Glutamatergic neuron (in vitro differentiated cells): Measurements from ENCODE around the gene PHACTR2. TPM values are rescaled to one million over a fixed set of nuclear protein-coding genes. Genes with fewer than 3 reads are reported as not detected.

Experiments used
- DNase-seq: peaks from one replicate; pipeline ENCODE4 v3.0.0; 2022
- H3K27ac Mint-ChIP-seq: one replicate; pipeline ENCODE4 v1.8.0; 2020; ENCODE audit warnings: mild to moderate bottlenecking, mixed read lengths, inconsistent platforms; ENCODE audit not compliant: unreplicated experiment
- H3K27me3 Mint-ChIP-seq: one replicate; pipeline ENCODE4 v1.8.0; 2020; ENCODE audit warnings: mild to moderate bottlenecking, moderate library complexity, mixed read lengths, inconsistent platforms; ENCODE audit not compliant: unreplicated experiment
- H3K36me3 Mint-ChIP-seq: one replicate; pipeline ENCODE4 v1.8.0; 2020; ENCODE audit warnings: mild to moderate bottlenecking, mixed read lengths, inconsistent platforms; ENCODE audit not compliant: unreplicated experiment
- H3K4me1 Mint-ChIP-seq: one replicate; pipeline ENCODE4 v1.8.0; 2020; ENCODE audit warnings: mild to moderate bottlenecking, low read depth, mixed read lengths, inconsistent platforms; ENCODE audit not compliant: unreplicated experiment
- H3K4me3 Mint-ChIP-seq: one replicate; pipeline ENCODE4 v1.8.0; 2020; ENCODE audit warnings: mild to moderate bottlenecking, mixed read lengths, inconsistent platforms; ENCODE audit not compliant: unreplicated experiment
- H3K9me3 Mint-ChIP-seq: one replicate; pipeline ENCODE4 v1.8.0; 2020; ENCODE audit warnings: mild to moderate bottlenecking, moderate library complexity, mixed read lengths, inconsistent platforms; ENCODE audit not compliant: unreplicated experiment
- total RNA-seq: library from RNA; stranded (reverse); fragmentation: NEBNext Ultra II Directional; extraction: Animal tissue kit (Norgen Biotek cat#: 25700); gene quantifications from one replicate; pipeline ENCODE4 v1.2.1, GENCODE V29; 2021; ENCODE audit not compliant: unreplicated experiment
- TF ChIP-seq, protein P1 (sequence below): fragments of 200-600 bp; sonication (generic); IDR thresholded peaks from one replicate; pipeline ENCODE4 v1.5.0; 2021; ENCODE audit not compliant: partially characterized antibody, unreplicated experiment

PHACTR2 gene
- total RNA-seq, 1 donor from 2014 or later = 9.7 TPM

DNA sequence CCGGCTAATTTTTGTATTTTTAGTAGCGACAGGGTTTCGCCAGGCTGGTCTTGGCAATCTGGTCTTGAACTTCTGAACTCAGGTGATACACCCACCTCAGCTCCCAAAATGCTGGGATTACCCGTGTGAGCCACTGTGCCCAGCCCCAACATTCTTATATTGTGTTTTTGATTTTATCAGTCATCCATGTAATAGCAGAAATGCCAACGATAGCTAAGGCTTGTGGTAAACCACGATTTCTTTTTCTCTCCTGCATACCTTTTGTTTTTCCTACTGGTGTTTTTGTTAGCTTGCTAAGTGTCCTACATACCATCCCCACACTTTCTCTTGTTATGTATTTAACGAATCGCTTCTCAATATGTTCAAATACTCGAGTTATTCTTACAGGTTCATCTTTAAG, 12.1 kb downstream of the PHACTR2 start:
- H3K27ac Mint-ChIP-seq = no peak overlapping the region
- TF ChIP-seq, protein P1, sequence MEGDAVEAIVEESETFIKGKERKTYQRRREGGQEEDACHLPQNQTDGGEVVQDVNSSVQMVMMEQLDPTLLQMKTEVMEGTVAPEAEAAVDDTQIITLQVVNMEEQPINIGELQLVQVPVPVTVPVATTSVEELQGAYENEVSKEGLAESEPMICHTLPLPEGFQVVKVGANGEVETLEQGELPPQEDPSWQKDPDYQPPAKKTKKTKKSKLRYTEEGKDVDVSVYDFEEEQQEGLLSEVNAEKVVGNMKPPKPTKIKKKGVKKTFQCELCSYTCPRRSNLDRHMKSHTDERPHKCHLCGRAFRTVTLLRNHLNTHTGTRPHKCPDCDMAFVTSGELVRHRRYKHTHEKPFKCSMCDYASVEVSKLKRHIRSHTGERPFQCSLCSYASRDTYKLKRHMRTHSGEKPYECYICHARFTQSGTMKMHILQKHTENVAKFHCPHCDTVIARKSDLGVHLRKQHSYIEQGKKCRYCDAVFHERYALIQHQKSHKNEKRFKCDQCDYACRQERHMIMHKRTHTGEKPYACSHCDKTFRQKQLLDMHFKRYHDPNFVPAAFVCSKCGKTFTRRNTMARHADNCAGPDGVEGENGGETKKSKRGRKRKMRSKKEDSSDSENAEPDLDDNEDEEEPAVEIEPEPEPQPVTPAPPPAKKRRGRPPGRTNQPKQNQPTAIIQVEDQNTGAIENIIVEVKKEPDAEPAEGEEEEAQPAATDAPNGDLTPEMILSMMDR = no peak
- H3K9me3 Mint-ChIP-seq = no peaks in the 10 kb centered on the region
- H3K4me3 Mint-ChIP-seq = no peak overlapping the region
- H3K27me3 Mint-ChIP-seq = no peaks in the 10 kb centered on the region
- DNase-seq = no peak
- no peaks in the 10 kb centered on the region for H3K36me3 Mint-ChIP-seq
- peaks cover 3% of the 10 kb centered on the region for H3K4me1 Mint-ChIP-seq

DNA sequence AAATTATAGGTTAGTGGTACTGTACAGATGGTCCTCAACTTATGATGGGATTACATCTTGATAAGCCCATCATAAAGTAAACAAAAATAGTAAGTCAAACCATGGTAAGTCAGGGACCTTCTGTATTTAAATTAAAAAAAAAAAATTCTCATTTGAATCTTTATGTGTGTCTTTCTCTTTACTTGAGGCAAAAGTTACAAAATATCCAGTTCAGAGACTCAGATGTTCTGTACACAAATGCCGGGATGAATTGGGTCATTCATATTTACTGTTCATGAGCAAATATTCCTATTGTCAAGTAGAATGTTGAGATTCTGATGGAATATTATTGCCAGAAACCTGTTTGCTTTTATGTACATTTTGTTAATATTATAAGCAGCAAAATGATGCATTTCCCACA, 13.4 kb downstream of the PHACTR2 start:
- Mint-ChIP-seq H3K4me3 (no peak overlapping the region), H3K27me3 (no peaks in the 10 kb centered on the region), H3K9me3 (no peaks in the 10 kb centered on the region), H3K4me1 (peaks cover 3% of the 10 kb centered on the region), H3K36me3 (no peaks in the 10 kb centered on the region), H3K27ac (no peak overlapping the region)
- TF ChIP-seq, protein P1 = no peak
- no peak for DNase-seq

DNA sequence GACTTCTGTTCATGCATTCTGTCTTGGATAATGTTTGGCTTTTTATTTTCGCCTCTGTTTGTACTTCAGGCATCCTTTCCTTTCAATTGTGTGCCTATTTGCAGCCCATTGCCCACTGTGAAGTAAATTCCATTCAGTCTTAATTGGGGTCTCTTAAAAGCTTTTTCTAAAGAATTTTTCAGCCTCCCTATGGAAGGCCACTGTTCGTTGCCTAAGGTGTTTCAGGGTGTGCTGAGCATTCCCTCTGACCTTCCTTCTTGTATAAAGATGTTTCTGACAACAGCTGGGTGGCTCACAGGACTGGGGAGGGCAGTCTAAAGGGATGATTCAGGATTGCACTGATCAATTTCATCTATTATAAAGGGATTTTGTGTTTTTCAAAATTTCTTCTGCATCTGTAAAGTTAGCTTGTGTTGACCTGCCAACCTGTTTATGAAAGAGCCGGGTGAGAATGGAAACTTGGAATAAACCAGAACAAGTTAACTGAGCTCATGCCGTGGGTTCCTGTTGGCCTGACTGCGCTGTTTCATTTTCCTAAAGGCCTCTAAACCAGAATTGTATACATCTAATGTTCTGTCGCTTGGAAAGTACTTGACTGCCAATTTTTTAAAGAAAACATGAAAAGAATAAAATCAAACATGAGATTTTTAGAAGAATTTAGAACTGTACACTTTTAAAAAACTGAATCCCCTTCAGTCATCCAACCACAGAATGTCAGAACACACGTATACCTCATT, 14.3 kb downstream of the PHACTR2 start:
- TF ChIP-seq, protein P1 = no peak
- peaks cover 3% of the 10 kb centered on the region for H3K4me1 Mint-ChIP-seq
- H3K36me3 Mint-ChIP-seq = no peaks in the 10 kb centered on the region
- H3K27ac Mint-ChIP-seq = no peak overlapping the region
- no peak for DNase-seq
- H3K4me3 Mint-ChIP-seq = no peak overlapping the region
- H3K9me3 Mint-ChIP-seq = no peaks in the 10 kb centered on the region
- H3K27me3 Mint-ChIP-seq = no peaks in the 10 kb centered on the region

DNA sequence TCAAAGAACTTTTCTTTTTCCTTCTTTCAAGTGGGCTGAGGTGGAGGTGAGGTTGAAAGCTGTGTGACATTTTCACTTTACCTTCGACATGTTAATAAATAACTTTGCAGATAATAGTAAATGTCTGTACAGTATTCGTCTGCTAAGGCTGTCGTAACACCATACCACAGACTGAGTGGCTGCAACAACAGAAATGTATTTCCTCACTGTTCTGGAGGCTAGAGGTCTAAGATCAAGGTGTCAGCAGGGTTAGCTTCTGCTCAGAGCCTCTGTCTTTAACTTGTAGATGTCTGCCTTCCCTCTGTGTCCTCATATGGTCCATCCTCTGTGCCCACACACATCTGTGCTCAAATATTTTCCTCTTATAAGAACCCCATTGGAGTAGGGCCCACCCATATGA, 14.9 kb downstream of the PHACTR2 start:
- TF ChIP-seq, protein P1 = no peak
- H3K27ac Mint-ChIP-seq = no peak overlapping the region
- no peak for DNase-seq
- H3K4me3 Mint-ChIP-seq = no peak overlapping the region
- peaks cover 3% of the 10 kb centered on the region for H3K4me1 Mint-ChIP-seq
- H3K9me3 Mint-ChIP-seq = no peaks in the 10 kb centered on the region
- no peaks in the 10 kb centered on the region for H3K27me3 Mint-ChIP-seq
- H3K36me3 Mint-ChIP-seq = no peaks in the 10 kb centered on the region

DNA sequence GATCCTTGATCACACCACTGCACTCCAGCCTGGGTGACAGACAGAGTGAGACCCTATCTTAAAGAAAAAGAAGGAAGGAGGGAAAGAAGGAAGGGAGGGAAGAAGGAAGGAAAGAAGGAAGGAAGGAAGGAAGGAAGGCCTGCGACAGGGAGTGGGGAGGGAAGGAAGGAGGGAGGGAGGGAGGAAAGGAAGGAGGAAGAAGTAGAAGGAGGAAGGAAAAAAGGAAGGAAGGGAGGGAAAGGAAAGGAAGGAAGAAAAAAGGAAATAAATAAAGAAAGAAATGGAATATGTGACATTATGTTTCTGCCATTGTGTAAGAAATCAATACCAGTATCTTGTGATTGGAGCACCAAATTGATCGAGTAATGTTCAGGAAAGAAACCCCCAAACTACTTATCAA, 16.2 kb downstream of the PHACTR2 start:
- Mint-ChIP-seq H3K36me3 (no peaks in the 10 kb centered on the region), H3K27me3 (no peaks in the 10 kb centered on the region), H3K4me3 (no peak overlapping the region), H3K4me1 (peaks cover 3% of the 10 kb centered on the region), H3K27ac (no peak overlapping the region), H3K9me3 (no peaks in the 10 kb centered on the region)
- no peak for DNase-seq
- TF ChIP-seq, protein P1 = no peak
